Memory B cell (primary cell): Measurements from ENCODE around the gene GRIK4.

Experiments
- ATAC-seq: fragments of 150-1000 bp; cut with Tn5 transposase; 2 replicates; pipeline ENCODE4 v1.10.0; 2021; ENCODE audit warnings: low read depth, mild to moderate bottlenecking, moderate library complexity
- DNase-seq, 2 donors: peaks; one replicate each; pipeline ENCODE4 v3.0.0; 2022; ENCODE audit warnings: low spot score in 2 of 2
- H3K27ac Mint-ChIP-seq: one replicate; pipeline ENCODE4 v1.8.0; 2022; ENCODE audit warnings: mild to moderate bottlenecking, moderate library complexity, mixed read lengths
- H3K27me3 Mint-ChIP-seq: one replicate; pipeline ENCODE4 v1.8.0; 2022; ENCODE audit warnings: mixed read lengths
- H3K36me3 Mint-ChIP-seq: one replicate; pipeline ENCODE4 v1.8.0; 2022; ENCODE audit warnings: mild to moderate bottlenecking, mixed read lengths
- H3K4me1 Mint-ChIP-seq: one replicate; pipeline ENCODE4 v1.8.0; 2022; ENCODE audit warnings: mixed read lengths
- H3K4me3 Mint-ChIP-seq: one replicate; pipeline ENCODE4 v1.8.0; 2022; ENCODE audit warnings: mild to moderate bottlenecking, moderate library complexity, mixed read lengths
- H3K9me3 Mint-ChIP-seq: one replicate; pipeline ENCODE4 v1.8.0; 2022; ENCODE audit warnings: mixed read lengths

Gene GRIK4

GRCh38 chr11:120839846-120840402 is 328.4 kb downstream of the GRIK4 start:
- Mint-ChIP-seq H3K4me1 (peaks cover 9% of the 10 kb centered on the region), H3K4me3 (peak overlapping the region; percentile 54), H3K27ac (peak overlapping the region; percentile 73), H3K36me3 (no peaks in the 10 kb centered on the region), H3K27me3 (peaks cover 7% of the 10 kb centered on the region), H3K9me3 (no peaks in the 10 kb centered on the region)
- ATAC-seq (peak; percentile 32), DNase-seq (no peak)

- H3K27me3 Mint-ChIP-seq, result peaks cover 5% of the 10 kb centered on the region
- ATAC-seq, result no peak
Measured at GRCh38 chr11:120840661-120841060, 329.1 kb downstream of the GRIK4 start.

GRCh38 chr11:120841074-120841473 is 329.5 kb downstream of the GRIK4 start:
- Mint-ChIP-seq H3K36me3 (no peaks in the 10 kb centered on the region), H3K4me1 (peaks cover 4% of the 10 kb centered on the region), H3K4me3 (no peak overlapping the region)

More at GRCh38 chr11:120840661-120841060, 329.1 kb downstream of the GRIK4 start:
- H3K36me3 Mint-ChIP-seq, result no peaks in the 10 kb centered on the region
- no peak overlapping the region for H3K27ac Mint-ChIP-seq
- peaks cover 7% of the 10 kb centered on the region for H3K4me1 Mint-ChIP-seq
- no peaks in the 10 kb centered on the region for H3K9me3 Mint-ChIP-seq
- H3K4me3 Mint-ChIP-seq, result no peak overlapping the region
- no peak for DNase-seq

GRCh38 chr11:120842195-120842594 is 330.6 kb downstream of the GRIK4 start:
- H3K36me3 Mint-ChIP-seq, result no peaks in the 10 kb centered on the region
- no peak for DNase-seq
- H3K27me3 Mint-ChIP-seq, result peaks cover 7% of the 10 kb centered on the region
- no peak overlapping the region for H3K4me3 Mint-ChIP-seq
- no peak for ATAC-seq
- peaks cover 4% of the 10 kb centered on the region for H3K4me1 Mint-ChIP-seq
- no peaks in the 10 kb centered on the region for H3K9me3 Mint-ChIP-seq
- no peak overlapping the region for H3K27ac Mint-ChIP-seq

More at GRCh38 chr11:120841074-120841473, 329.5 kb downstream of the GRIK4 start:
- H3K27ac Mint-ChIP-seq, result no peak overlapping the region
- H3K9me3 Mint-ChIP-seq, result no peaks in the 10 kb centered on the region
- no peak for DNase-seq
- H3K27me3 Mint-ChIP-seq, result peaks cover 4% of the 10 kb centered on the region
- ATAC-seq, result no peak

- no peak overlapping the region for H3K27ac Mint-ChIP-seq
- DNase-seq (no peak), ATAC-seq (no peak)
- H3K27me3 Mint-ChIP-seq, result peaks cover 9% of the 10 kb centered on the region
- H3K9me3 Mint-ChIP-seq, result no peaks in the 10 kb centered on the region
- H3K36me3 Mint-ChIP-seq, result no peaks in the 10 kb centered on the region
- no peaks in the 10 kb centered on the region for H3K4me1 Mint-ChIP-seq
- no peak overlapping the region for H3K4me3 Mint-ChIP-seq
Measured at GRCh38 chr11:120853435-120853834, 341.9 kb downstream of the GRIK4 start.

- ATAC-seq (no peak), DNase-seq (no peak)
- Mint-ChIP-seq H3K9me3 (no peaks in the 10 kb centered on the region), H3K27me3 (peaks cover 9% of the 10 kb centered on the region), H3K4me1 (no peaks in the 10 kb centered on the region), H3K36me3 (no peaks in the 10 kb centered on the region), H3K4me3 (no peak overlapping the region), H3K27ac (no peak overlapping the region)
Measured at GRCh38 chr11:120854988-120855387, 343.4 kb downstream of the GRIK4 start.

- no peaks in the 10 kb centered on the region for H3K4me1 Mint-ChIP-seq
- no peaks in the 10 kb centered on the region for H3K9me3 Mint-ChIP-seq
- peaks cover 9% of the 10 kb centered on the region for H3K27me3 Mint-ChIP-seq
- no peak overlapping the region for H3K27ac Mint-ChIP-seq
- H3K4me3 Mint-ChIP-seq, result no peak overlapping the region
- H3K36me3 Mint-ChIP-seq, result no peaks in the 10 kb centered on the region
- ATAC-seq (no peak), DNase-seq (no peak)
Measured at GRCh38 chr11:120857508-120857907, 346.0 kb downstream of the GRIK4 start.

GRCh38 chr11:120858740-120859139 is 347.2 kb downstream of the GRIK4 start:
- Mint-ChIP-seq H3K4me3 (no peak overlapping the region), H3K27me3 (peaks cover 12% of the 10 kb centered on the region), H3K4me1 (no peaks in the 10 kb centered on the region), H3K36me3 (no peaks in the 10 kb centered on the region), H3K27ac (no peak overlapping the region), H3K9me3 (no peaks in the 10 kb centered on the region)
- ATAC-seq, result no peak
- DNase-seq, result no peak

GRCh38 chr11:120859552-120860295 is 348.2 kb downstream of the GRIK4 start:
- DNase-seq (no peak), ATAC-seq (no peak)
- Mint-ChIP-seq H3K27ac (no peak overlapping the region), H3K9me3 (no peaks in the 10 kb centered on the region), H3K27me3 (peaks cover 12% of the 10 kb centered on the region), H3K4me3 (no peak overlapping the region), H3K4me1 (no peaks in the 10 kb centered on the region), H3K36me3 (no peaks in the 10 kb centered on the region)

GRCh38 chr11:120863359-120863758 is 351.8 kb downstream of the GRIK4 start:
- Mint-ChIP-seq H3K27ac (no peak overlapping the region), H3K9me3 (no peaks in the 10 kb centered on the region), H3K4me1 (peaks cover 2% of the 10 kb centered on the region), H3K27me3 (peaks cover 13% of the 10 kb centered on the region), H3K4me3 (no peak overlapping the region), H3K36me3 (no peaks in the 10 kb centered on the region)
- DNase-seq (no peak), ATAC-seq (no peak)

- no peak for DNase-seq
- Mint-ChIP-seq H3K4me3 (no peak overlapping the region), H3K9me3 (no peaks in the 10 kb centered on the region), H3K27me3 (peaks cover 23% of the 10 kb centered on the region), H3K4me1 (peaks cover 9% of the 10 kb centered on the region), H3K36me3 (no peaks in the 10 kb centered on the region), H3K27ac (no peak overlapping the region)
- no peak for ATAC-seq
Measured at GRCh38 chr11:120867024-120867423, 355.5 kb downstream of the GRIK4 start.

GRCh38 chr11:120867531-120867930 is 356.0 kb downstream of the GRIK4 start:
- no peak for ATAC-seq
- no peak overlapping the region for H3K27ac Mint-ChIP-seq

GRCh38 chr11:120867988-120868387 is 356.4 kb downstream of the GRIK4 start:
- H3K27ac Mint-ChIP-seq, result no peak overlapping the region
- no peak overlapping the region for H3K4me3 Mint-ChIP-seq
- H3K36me3 Mint-ChIP-seq, result no peaks in the 10 kb centered on the region
- no peak for ATAC-seq
- peaks cover 9% of the 10 kb centered on the region for H3K4me1 Mint-ChIP-seq
- H3K27me3 Mint-ChIP-seq, result peaks cover 24% of the 10 kb centered on the region
- DNase-seq, result no peak
- H3K9me3 Mint-ChIP-seq, result no peaks in the 10 kb centered on the region

More at GRCh38 chr11:120867531-120867930, 356.0 kb downstream of the GRIK4 start:
- Mint-ChIP-seq H3K27me3 (peaks cover 22% of the 10 kb centered on the region), H3K9me3 (no peaks in the 10 kb centered on the region), H3K4me3 (no peak overlapping the region), H3K36me3 (no peaks in the 10 kb centered on the region), H3K4me1 (peaks cover 9% of the 10 kb centered on the region)
- DNase-seq, result no peak

- H3K4me1 Mint-ChIP-seq, result peaks cover 9% of the 10 kb centered on the region
- H3K9me3 Mint-ChIP-seq, result no peaks in the 10 kb centered on the region
- ATAC-seq, result no peak
- no peaks in the 10 kb centered on the region for H3K36me3 Mint-ChIP-seq
- no peak for DNase-seq
- H3K4me3 Mint-ChIP-seq, result no peak overlapping the region
- H3K27me3 Mint-ChIP-seq, result peaks cover 26% of the 10 kb centered on the region
- no peak overlapping the region for H3K27ac Mint-ChIP-seq
Measured at GRCh38 chr11:120869097-120869496, 357.5 kb downstream of the GRIK4 start.
